GM19023 (cell line): ENCODE data around the gene RALA.
"Not testable (repeated sequence)": the region's sequence is repeated elsewhere in the genome, so short reads cannot be mapped to it uniquely, and the experiment has no call there.

Source experiments
- ATAC-seq: cut with Tn5 transposase; IDR thresholded peaks from one replicate; pipeline ENCODE4 v1.9.1; 2021; ENCODE audit warnings: mild to moderate bottlenecking, moderate library complexity; ENCODE audit not compliant: unreplicated experiment

The RALA gene

GRCh38 chr7:39645482-39646407 lies 22.4 kb downstream of the RALA start:
- ATAC-seq: no peak

- no peak for ATAC-seq
Measured at GRCh38 chr7:39647816-39648215, 24.4 kb downstream of the RALA start.

GRCh38 chr7:39650676-39651075 lies 27.3 kb downstream of the RALA start:
- no peak for ATAC-seq

- no peak for ATAC-seq
Measured at GRCh38 chr7:39651265-39651664, 27.9 kb downstream of the RALA start.

- ATAC-seq: no peak
Measured at GRCh38 chr7:39656415-39656814, 33.0 kb downstream of the RALA start.

DNA sequence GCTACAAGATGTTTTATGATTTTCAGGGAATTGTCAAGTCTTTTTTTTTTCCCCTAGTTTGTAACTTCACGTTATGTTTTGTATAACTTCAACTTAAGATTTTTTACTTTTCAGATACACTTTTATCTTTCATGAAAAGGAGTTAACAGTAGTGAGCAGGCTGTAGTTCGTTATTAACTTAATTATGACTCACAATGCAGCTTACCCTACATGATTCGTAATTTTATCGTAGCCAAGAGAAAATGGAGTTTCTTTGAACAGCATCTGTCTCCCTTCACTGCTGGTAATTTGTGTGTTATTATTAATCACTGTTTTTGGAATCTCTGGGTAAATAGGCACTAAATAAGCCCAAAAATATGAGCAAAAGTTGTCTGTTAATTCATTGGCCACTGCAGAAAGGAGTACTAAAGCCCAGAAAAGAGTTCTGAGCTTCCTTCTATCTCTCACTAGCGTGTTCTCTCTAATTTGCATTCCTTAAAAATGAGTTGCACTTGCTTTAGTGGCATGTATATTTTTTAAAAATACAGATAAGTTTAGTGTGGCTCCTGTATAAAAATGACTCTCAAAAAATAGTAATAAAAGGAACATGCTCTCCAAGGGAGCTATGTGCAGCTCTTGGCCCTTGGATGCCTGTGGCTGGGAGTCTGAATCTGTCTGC lies 36.1 kb downstream of the RALA start:
- no peak for ATAC-seq

DNA sequence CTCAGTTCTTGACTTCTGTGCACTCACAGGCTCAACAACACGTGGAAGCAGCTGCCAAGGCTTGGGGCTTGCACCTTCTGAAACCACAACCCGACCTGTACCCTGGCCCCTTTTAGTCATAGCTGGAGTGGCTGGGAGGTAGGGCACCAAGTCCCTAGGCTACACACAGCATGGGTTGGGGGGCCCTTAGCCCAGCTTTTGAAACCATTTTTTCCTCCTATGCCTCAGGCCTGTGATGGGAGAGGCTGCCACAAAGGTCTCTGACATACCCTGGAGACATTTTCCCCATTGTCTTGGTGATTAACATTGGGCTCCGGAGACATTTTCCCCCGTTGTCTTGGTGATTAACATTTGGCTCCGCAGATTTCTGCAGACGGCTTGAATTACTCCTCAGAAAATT lies 38.6 kb downstream of the RALA start:
- no peak for ATAC-seq

DNA sequence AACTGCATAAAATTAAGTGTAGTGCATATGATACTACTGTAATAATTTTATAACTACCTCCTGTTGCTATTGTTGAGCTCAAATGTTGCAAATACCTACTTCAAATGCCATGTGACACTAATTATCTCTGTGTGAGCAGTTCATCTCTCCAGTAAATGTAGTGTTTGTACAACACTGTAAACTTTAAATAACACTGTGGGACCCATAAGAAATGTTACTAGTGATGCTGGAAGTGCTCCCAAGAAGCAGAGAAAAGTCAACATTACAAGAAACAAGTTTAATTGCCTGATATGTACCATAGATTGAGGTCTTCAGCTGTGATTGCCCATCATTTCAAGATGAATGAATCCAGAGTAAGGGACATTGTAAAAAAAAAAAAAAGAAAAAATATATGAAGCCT lies 39.9 kb downstream of the RALA start:
- no peak for ATAC-seq

- no peak for ATAC-seq
Measured at GRCh38 chr7:39664057-39664456, 40.7 kb downstream of the RALA start.

DNA sequence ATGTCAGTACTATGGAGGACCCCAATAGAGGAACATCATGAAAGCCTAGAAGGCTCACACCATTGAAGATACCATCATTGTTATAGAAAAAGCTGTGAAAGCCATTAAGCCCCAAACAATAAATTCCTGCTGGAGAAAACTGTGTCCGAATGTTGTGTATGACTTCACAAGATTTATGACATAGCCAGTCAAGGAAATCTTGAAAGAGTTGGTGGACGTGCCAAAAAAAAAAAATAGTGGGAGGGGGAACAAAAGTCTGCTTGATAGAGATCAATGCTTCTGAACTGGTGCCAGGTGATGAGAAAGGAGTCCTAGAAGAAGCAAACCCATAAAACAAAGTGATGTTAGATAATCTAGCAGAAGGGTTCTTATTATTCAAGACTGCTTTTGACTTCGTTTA lies 41.2 kb downstream of the RALA start:
- no peak for ATAC-seq

- no peak for ATAC-seq
Measured at GRCh38 chr7:39666562-39666961, 43.2 kb downstream of the RALA start.

DNA sequence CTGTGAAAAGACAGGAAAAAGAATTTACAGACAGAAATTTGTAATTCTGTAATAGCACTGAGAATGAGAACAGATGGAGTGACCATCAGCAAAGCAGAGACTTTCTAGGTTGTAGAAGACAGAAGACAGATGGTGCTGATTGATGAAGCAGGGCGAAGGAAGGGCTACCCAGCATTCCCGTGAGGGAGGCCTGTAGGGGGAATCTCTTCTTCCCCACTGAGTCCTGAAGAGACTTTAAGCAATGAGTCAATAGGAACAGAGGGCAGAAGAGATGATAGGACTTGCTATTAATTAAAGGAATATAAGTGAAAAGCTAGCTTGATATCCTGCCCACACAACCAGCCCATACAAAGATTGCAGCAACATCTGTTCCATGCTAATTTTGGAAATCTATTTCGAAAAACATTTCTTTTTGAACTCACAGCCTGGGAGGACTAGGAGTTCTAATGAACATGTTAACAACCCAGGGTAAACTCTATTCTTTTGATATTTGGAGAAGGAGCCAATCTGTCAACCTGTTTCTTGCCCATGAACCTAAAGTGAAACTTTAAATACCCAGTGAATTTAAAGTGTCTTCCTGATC lies 44.1 kb downstream of the RALA start:
- ATAC-seq: no peak

- ATAC-seq: not testable (repeated sequence)
Measured at GRCh38 chr7:39668280-39668679, 44.9 kb downstream of the RALA start.

GRCh38 chr7:39670052-39670451 lies 46.7 kb downstream of the RALA start:
- no peak for ATAC-seq

DNA sequence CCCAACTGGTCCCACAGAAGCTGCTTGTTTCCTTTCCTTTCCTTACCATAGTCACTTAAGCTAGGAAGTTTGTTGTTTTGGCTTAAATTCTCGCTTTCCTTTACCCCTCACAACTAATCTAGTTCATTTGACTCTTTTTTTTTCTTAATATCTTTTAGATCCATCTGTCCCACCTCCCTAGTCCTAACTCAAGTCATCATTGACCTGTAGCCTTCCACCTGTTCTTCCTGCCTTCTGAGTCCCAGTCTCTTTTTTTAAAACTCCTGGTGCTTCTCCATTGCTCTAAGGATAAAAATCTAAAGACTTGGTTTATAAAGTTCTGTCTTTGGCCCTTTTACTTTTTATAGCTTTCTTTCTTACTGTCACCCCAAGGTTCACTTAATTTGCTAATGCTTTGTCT lies 47.6 kb downstream of the RALA start:
- ATAC-seq: no peak

- no peak for ATAC-seq
Measured at GRCh38 chr7:39672176-39672575, 48.8 kb downstream of the RALA start.

DNA sequence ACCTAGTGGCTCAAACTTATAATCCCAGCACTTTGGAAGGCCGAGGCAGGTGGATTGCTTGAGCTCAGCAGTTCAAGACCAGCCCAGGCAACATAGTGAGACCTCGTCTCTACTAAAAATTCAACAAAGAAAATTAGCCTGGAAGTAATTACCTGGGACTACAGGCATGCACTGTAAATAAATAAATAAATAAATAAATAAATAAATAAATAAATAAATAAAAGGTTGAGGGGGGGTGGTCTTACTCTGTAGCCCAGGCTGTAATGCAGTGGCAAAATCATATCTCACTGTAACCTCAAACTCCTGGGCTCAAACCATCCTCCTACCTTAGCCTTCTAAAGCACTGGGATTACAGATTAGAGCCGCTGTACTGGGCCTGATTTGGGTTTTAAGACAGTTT lies 50.5 kb downstream of the RALA start:
- no peak for ATAC-seq

- no peak for ATAC-seq
Measured at GRCh38 chr7:39674406-39674805, 51.0 kb downstream of the RALA start.

DNA sequence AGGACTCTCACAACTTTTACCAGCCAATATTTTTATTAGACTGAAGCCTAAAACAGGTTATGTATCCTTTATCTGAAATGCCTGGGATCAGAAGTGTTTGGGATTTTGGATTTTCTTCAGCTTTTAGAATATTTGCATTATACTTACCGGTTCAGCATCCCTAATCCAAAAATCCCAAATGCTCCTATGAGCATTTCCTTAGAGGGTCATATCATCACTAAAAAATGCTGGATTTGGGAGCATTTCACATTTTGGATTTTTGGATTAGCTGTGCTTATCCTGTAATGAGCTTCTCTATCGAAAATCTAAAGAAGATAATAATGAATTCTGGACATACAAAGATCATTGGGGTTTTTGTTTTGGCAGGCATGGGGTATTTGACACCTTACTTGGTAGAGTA lies 53.0 kb downstream of the RALA start:
- no peak for ATAC-seq

DNA sequence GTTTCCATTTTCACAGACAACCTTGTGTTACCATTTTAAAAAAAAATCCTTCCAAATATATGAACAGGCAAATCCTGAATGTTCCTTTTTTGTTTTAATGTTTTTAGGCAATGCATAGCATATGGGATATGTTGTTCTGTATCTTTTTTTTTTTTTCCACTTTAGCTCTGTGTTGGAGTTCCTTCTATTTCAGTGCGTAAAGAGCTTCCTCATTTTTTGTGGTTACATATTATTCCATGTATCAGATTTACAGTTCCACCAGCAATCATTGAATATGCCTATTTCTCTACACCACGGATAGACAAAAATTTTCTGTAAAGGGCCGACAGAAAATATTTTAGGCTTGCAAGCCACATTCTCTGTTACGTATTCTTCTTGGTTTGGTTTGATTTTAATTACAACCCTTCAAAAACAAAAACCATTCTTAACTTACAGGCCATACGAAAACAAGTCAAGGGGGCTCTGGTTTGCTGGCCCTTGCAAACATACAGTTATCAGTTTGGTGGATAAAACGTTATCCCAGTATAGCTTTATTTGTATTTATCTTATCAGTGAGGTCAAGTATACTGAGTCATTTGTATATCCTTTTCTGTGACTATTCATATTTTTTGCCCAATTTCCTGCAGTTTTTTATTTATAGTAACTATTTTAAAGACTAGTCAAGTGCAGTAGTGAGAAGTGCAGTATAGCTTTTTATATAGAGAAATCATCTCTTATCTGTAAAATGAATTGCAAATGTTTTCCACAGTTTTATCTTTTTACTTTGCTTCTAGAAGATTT lies 55.7 kb downstream of the RALA start:
- no peak for ATAC-seq

- ATAC-seq: not testable (repeated sequence)
Measured at GRCh38 chr7:39679874-39680273, 56.5 kb downstream of the RALA start.
